Esophagus squamous epithelium (tissue), 5 donors: Measurements from ENCODE around the gene RBM48. TPM values are rescaled to one million over a fixed set of nuclear protein-coding genes. Genes with fewer than 3 reads are reported as not detected.

Experiments
- DNase-seq: peaks from one replicate; lab custom pipeline; 2025; lab: John Stamatoyannopoulos, UW
- H3K27ac ChIP-seq, 4 donors: fragments of 200-600 bp; sonication (generic); one replicate each; pipeline ENCODE4 v1.5.1; 2016 to 2019; ENCODE audit warnings: mild to moderate bottlenecking in 1 of 4
- H3K27me3 ChIP-seq, 4 donors: fragments of 200-600 bp; sonication (generic); 1 replicate in 3 of 4; 2 replicates in 1 of 4; pipeline versions ENCODE4 v1.5.1 to v1.6.0; 2017 to 2021; ENCODE audit warnings: antibody characterized with exemption in 1 of 4
- H3K36me3 ChIP-seq, 3 donors: fragments of 200-600 bp; sonication (generic); one replicate each; pipeline ENCODE4 v1.5.1; 2016 to 2019
- H3K4me1 ChIP-seq, 3 donors: fragments of 200-600 bp; sonication (generic); one replicate each; pipeline ENCODE4 v1.5.1; 2017 to 2019
- H3K4me3 ChIP-seq, 4 donors: fragments of 200-600 bp; sonication (generic); 1 replicate in 3 of 4; 2 replicates in 1 of 4; pipeline ENCODE4 v1.5.1; 2016 to 2019; ENCODE audit warnings: mild to moderate bottlenecking in 2 of 4, moderate library complexity in 1 of 4
- H3K9me3 ChIP-seq, 3 donors: fragments of 200-600 bp; sonication (generic); one replicate each; pipeline ENCODE4 v1.5.1; 2016 to 2019
- CTCF ChIP-seq, 6 experiments: fragments of 450-650 bp in 4 of 6; fragments of 200-600 bp in 2 of 6; sonication (generic) in 2 of 6; IDR thresholded peaks; one replicate each; pipeline ENCODE4 v1.5.1; 2016 to 2019; ENCODE audit warnings: antibody characterized with exemption in 6 of 6, mild to moderate bottlenecking in 4 of 6, moderate library complexity in 4 of 6
- POLR2A ChIP-seq, 4 donors: fragments of 450-650 bp; IDR thresholded peaks; one replicate each; pipeline ENCODE4 v1.6.1; 2017; ENCODE audit warnings: antibody characterized with exemption in 4 of 4, mild to moderate bottlenecking in 4 of 4, moderate library complexity in 3 of 4
- WGBS, 2 donors: methylation state at CpG; one replicate each; pipeline ENCODE4 v1.1.5; 2018; 5-methylcytosine and 5-hydroxymethylcytosine counted together
- intact Hi-C: fragments of 100-400 bp; cut with DNase I; formaldehyde crosslinking; loops from one replicate; pipeline ENCODE4 v1.15.0; 2022
- total RNA-seq, 4 donors: library from RNA; depleted of rRNA; stranded (reverse); fragments of >200 nt; gene quantifications; one replicate each; pipeline ENCODE4 v1.1.0, GENCODE V29; 2016
- donor health status: DM: yes; HTN: yes; CAD: no.

Gene RBM48
- total RNA-seq, 4 donors from 2014 or later, result 5.3 to 11.1 (median 7.3) TPM

DNA sequence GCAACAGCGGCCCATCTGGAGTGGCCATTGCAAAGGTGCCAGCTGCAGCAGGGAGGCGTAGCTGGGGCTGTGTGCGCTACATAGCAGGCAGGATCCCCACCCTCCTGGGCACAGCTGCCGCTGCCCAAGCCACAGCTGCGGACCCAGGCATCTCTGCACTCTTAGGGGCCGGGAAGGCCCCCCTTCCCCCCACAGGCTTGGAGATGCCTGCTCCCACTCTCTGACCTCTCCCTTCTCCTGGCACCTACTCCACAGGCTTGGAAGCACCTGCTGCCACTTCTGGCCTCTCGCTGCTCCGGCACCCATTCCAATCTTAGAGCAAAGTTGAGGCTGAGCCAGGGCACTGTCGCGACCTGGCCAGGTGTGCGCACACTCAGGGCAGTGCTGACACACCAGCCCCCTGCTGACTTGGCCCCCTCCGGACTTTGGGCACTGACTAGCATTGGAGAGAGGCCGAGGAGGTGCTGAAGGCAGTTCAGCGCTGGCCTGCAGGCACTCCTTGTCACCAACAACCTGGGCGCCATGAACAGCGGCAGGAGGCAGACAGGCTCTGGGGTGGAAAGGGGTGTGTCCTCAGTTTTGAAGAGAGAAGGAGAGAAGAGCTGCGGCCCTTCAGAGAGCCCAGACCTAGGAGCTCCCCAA is 18.4 kb downstream of the RBM48 start:
- Histone ChIP-seq H3K4me1 (no peaks in the 10 kb centered on the region), H3K4me3 (no peak overlapping the region), H3K36me3 (no peaks in the 10 kb centered on the region), H3K27me3 (no peaks in the 10 kb centered on the region), H3K27ac (no peak overlapping the region), H3K9me3 (no peaks in the 10 kb centered on the region)
- WGBS, 2 donors, result 97 to 98% methylated on average over 5 to 11 of the region's 17 CpGs
- intact Hi-C loops, result no loop called here
- TF ChIP-seq CTCF (IDR thresholded peaks at IDR 0.05), result no peak
- no peak for TF ChIP-seq POLR2A (IDR thresholded peaks at IDR 0.05)
- no peak for DNase-seq

- Histone ChIP-seq H3K27ac (no peak overlapping the region), H3K27me3 (no peaks in the 10 kb centered on the region), H3K4me3 (no peak overlapping the region), H3K9me3 (no peaks in the 10 kb centered on the region), H3K4me1 (no peaks in the 10 kb centered on the region), H3K36me3 (no peaks in the 10 kb centered on the region)
- no peak for TF ChIP-seq CTCF (IDR thresholded peaks at IDR 0.05)
- TF ChIP-seq POLR2A (IDR thresholded peaks at IDR 0.05), result no peak
- intact Hi-C loops, result no loop called here
- DNase-seq, result no peak
- WGBS, 2 donors, result 90 to 91% methylated on average over 3 of the region's 6 CpGs
These were observed 19.0 kb downstream of the RBM48 start for GRCh38 chr7:92547579-92547978.

DNA sequence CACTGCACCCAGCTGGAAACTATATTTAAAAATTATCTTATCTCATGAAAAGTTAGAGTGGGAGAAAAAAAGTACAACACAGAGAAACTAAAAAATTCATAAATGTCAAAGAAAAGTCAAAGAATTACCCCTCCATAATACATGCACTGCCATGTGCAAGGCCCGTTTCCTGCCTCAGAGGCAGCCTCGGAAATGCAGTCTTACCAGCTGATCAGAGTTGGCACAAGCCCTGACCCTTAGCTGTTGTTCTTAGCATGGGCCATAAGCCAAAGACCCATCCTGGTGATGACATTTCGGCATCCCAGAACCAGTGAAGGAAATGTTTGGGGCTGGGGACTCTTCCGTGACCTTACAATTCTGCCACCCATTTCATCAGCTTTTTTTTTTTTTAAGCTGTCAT is 21.6 kb downstream of the RBM48 start:
- H3K27ac ChIP-seq, result no peak overlapping the region
- no peaks in the 10 kb centered on the region for H3K27me3 ChIP-seq
- H3K4me3 ChIP-seq, result no peak overlapping the region
- no peak for TF ChIP-seq POLR2A (IDR thresholded peaks at IDR 0.05)
- TF ChIP-seq CTCF (IDR thresholded peaks at IDR 0.05), result no peak
- no peaks in the 10 kb centered on the region for H3K36me3 ChIP-seq
- H3K4me1 ChIP-seq, result no peaks in the 10 kb centered on the region
- intact Hi-C loops, result no loop called here
- DNase-seq, result no peak
- H3K9me3 ChIP-seq, result no peaks in the 10 kb centered on the region
- WGBS, 2 donors, result 64 to 66% methylated on average over 4 of the region's 4 CpGs

- H3K9me3 ChIP-seq, result no peaks in the 10 kb centered on the region
- H3K36me3 ChIP-seq, result peaks cover 0 to 43% (median 0%) of the 10 kb centered on the region in 3 donors
- no peaks in the 10 kb centered on the region for H3K27me3 ChIP-seq
- intact Hi-C loops, result no loop called here
- H3K4me1 ChIP-seq, result no peaks in the 10 kb centered on the region
- TF ChIP-seq POLR2A (IDR thresholded peaks at IDR 0.05) (no peak), CTCF (IDR thresholded peaks at IDR 0.05) (no peak)
- no peak overlapping the region for H3K4me3 ChIP-seq
- DNase-seq, result no peak
- 69 to 82% methylated on average over 2 of the region's 2 CpGs for WGBS, 2 donors
- H3K27ac ChIP-seq, result no peak overlapping the region
These were observed 28.7 kb downstream of the RBM48 start for GRCh38 chr7:92557249-92557648.

DNA sequence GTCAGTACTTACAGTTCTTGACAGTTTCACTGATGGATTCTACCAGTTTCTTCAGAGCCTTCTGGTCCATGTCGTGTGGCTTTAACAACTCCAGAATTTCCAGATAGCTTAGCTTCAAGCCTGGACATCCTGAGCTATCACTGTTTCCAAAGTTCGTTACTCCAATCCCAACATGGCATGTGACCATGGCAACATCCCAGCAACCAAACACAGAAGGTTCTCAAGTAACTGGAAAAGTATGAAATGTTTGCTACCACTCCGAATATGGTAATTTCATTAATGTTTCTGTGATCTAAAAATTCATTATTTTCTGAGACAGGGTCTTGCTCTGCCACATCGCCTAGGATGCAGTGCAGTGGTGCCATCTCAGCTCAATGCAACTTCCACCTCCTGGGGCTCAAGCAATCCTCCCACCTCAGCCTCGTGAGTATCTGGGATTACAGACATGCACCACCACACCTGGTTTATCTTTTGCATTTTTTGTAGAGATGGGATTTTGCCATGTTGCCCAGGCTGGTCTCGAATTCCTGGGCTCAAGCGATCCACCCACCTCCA is 29.3 kb downstream of the RBM48 start:
- TF ChIP-seq CTCF (IDR thresholded peaks at IDR 0.05) (no peak), POLR2A (IDR thresholded peaks at IDR 0.05) (no peak)
- Histone ChIP-seq H3K4me3 (no peak overlapping the region), H3K9me3 (no peaks in the 10 kb centered on the region), H3K27ac (no peak overlapping the region), H3K27me3 (no peaks in the 10 kb centered on the region), H3K36me3 (peaks cover 0 to 49% (median 0%) of the 10 kb centered on the region in 3 donors), H3K4me1 (no peaks in the 10 kb centered on the region)
- WGBS, 2 donors, result 77 to 80% methylated on average over 7 of the region's 7 CpGs
- DNase-seq, result no peak
- intact Hi-C loops, result no loop called here
